ENCODE data around the gene CUX1.

Gene CUX1

GRCh38 chr7:102101111-102101551 lies 283.7 kb downstream of the CUX1 start:
- H3K27ac ChIP-seq, result no peak overlapping the region
- no peak overlapping the region for H3K4me2 ChIP-seq
- no peak overlapping the region for H3K9ac ChIP-seq
- H3K4me1 ChIP-seq (ENCODE audit: low read depth, poor library complexity, severe bottlenecking), result no peaks in the 10 kb centered on the region
- no peaks in the 10 kb centered on the region for H3K79me2 ChIP-seq (ENCODE audit: insufficient read depth, low read depth)
- no peak overlapping the region for H2AFZ ChIP-seq (ENCODE audit: low read depth)
- no peaks in the 10 kb centered on the region for H4K20me1 ChIP-seq (ENCODE audit: insufficient read depth)
- H3K36me3 ChIP-seq (ENCODE audit: insufficient read depth), result no peaks in the 10 kb centered on the region
- no peak for TF ChIP-seq CTCF (conservative IDR thresholded peaks at IDR 0.05; ENCODE audit: low read depth, low read length)
- H3K27me3 ChIP-seq (ENCODE audit: insufficient read depth, low read depth), result no peaks in the 10 kb centered on the region
- no peak overlapping the region for H3K4me3 ChIP-seq (IDR thresholded peaks at IDR 0.05; ENCODE audit: insufficient read depth, low read depth, low read length)

GRCh38 chr7:102101926-102102325 lies 284.5 kb downstream of the CUX1 start:
- no peak overlapping the region for H3K4me3 ChIP-seq (IDR thresholded peaks at IDR 0.05; ENCODE audit: insufficient read depth, low read depth, low read length)
- H3K36me3 ChIP-seq (ENCODE audit: insufficient read depth), result no peaks in the 10 kb centered on the region
- no peak overlapping the region for H3K9ac ChIP-seq
- no peak overlapping the region for H3K27ac ChIP-seq
- H4K20me1 ChIP-seq (ENCODE audit: insufficient read depth), result no peaks in the 10 kb centered on the region
- no peaks in the 10 kb centered on the region for H3K4me1 ChIP-seq (ENCODE audit: low read depth, poor library complexity, severe bottlenecking)
- TF ChIP-seq CTCF (conservative IDR thresholded peaks at IDR 0.05; ENCODE audit: low read depth, low read length), result no peak
- H3K4me2 ChIP-seq, result no peak overlapping the region
- H3K27me3 ChIP-seq (ENCODE audit: insufficient read depth, low read depth), result no peaks in the 10 kb centered on the region
- H2AFZ ChIP-seq (ENCODE audit: low read depth), result no peak overlapping the region
- no peaks in the 10 kb centered on the region for H3K79me2 ChIP-seq (ENCODE audit: insufficient read depth, low read depth)

- H4K20me1 ChIP-seq (ENCODE audit: insufficient read depth), result no peaks in the 10 kb centered on the region
- no peak overlapping the region for H2AFZ ChIP-seq (ENCODE audit: low read depth)
- H3K27me3 ChIP-seq (ENCODE audit: insufficient read depth, low read depth), result no peaks in the 10 kb centered on the region
- TF ChIP-seq CTCF (conservative IDR thresholded peaks at IDR 0.05; ENCODE audit: low read depth, low read length), result no peak
- H3K27ac ChIP-seq, result no peak overlapping the region
- no peaks in the 10 kb centered on the region for H3K79me2 ChIP-seq (ENCODE audit: insufficient read depth, low read depth)
- H3K36me3 ChIP-seq (ENCODE audit: insufficient read depth), result no peaks in the 10 kb centered on the region
- H3K4me1 ChIP-seq (ENCODE audit: low read depth, poor library complexity, severe bottlenecking), result no peaks in the 10 kb centered on the region
- no peak overlapping the region for H3K4me2 ChIP-seq
- no peak overlapping the region for H3K9ac ChIP-seq
- no peak overlapping the region for H3K4me3 ChIP-seq (IDR thresholded peaks at IDR 0.05; ENCODE audit: insufficient read depth, low read depth, low read length)
Measured at GRCh38 chr7:102103027-102103372, 285.6 kb downstream of the CUX1 start.

DNA sequence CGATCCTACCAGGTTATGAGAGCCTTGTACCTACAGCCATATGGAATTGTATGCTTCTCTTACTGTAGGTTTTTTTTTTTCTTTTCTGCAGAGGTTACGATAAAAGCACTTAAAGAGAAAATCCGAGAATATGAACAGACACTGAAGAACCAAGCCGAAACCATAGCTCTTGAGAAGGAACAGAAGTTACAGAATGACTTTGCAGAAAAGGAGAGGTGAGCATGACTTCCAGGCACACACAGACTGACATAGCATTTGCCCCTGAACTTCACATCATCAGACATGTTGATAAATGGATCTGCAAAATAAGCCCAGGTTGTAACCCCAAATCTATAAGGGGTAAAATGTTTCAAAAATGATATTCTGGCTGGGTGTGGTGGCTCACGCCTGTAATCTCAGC lies 286.8 kb downstream of the CUX1 start:
- H3K36me3 ChIP-seq (ENCODE audit: insufficient read depth), result no peaks in the 10 kb centered on the region
- no peak for TF ChIP-seq CTCF (conservative IDR thresholded peaks at IDR 0.05; ENCODE audit: low read depth, low read length)
- H3K79me2 ChIP-seq (ENCODE audit: insufficient read depth, low read depth), result no peaks in the 10 kb centered on the region
- no peaks in the 10 kb centered on the region for H4K20me1 ChIP-seq (ENCODE audit: insufficient read depth)
- no peaks in the 10 kb centered on the region for H3K27me3 ChIP-seq (ENCODE audit: insufficient read depth, low read depth)
- no peak overlapping the region for H3K4me2 ChIP-seq
- no peaks in the 10 kb centered on the region for H3K4me1 ChIP-seq (ENCODE audit: low read depth, poor library complexity, severe bottlenecking)
- H3K9ac ChIP-seq, result no peak overlapping the region
- H3K4me3 ChIP-seq (IDR thresholded peaks at IDR 0.05; ENCODE audit: insufficient read depth, low read depth, low read length), result no peak overlapping the region
- no peak overlapping the region for H3K27ac ChIP-seq
- no peak overlapping the region for H2AFZ ChIP-seq (ENCODE audit: low read depth)

Data from KMS-11 (cell line).